ENCODE measurements around the gene DPEP1.
A peak's percentile ranks its signal among the peaks of the same experiment; 100 is the strongest.

DPEP1 gene

DNA sequence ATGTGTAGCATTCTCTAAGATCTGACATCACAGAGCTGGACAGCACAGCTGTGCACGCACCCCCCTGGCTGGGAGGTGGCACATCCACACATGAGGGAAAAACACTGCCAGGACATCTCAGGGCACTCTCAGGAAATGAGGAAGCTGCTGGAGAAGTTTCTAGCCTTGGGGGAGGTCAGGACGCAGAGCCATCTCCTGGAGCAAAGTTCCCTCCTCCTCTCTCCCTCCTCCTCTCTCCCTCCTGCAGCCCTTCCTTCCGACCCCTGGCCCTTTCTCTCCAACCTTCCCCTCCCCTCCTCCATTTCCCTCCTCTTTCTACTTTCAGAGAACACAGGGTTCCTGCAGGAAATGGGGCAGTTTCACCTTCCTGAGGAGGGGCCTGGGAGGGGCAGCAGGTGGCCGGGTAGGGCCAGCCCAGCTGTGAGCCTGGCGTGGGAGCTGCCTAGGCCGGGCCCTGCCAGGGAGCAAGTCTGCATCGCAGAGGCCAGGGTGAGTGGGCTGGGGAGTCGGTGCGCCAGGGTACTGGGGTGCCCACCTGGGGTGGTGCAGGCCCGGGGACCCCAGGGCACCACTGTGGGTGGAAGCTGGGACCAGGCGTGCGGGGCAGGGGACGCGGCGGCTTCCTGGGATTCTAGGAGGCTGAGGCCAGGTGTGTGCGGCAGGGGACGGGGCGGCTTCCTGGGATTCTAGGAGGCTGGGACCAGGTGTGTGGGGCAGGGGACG lies at the start of gene DPEP1:
Gene DPEP1 (plus strand): TSS at position 412 of the 723 bp plus-strand sequence. CDS start 16,769 bp downstream, outside the sequence.
- Histone ChIP-seq H3K4me1 (ENCODE audit: insufficient read depth, low read length, severe bottlenecking) (peaks cover 7% of the 10 kb centered on the region), H3K27ac (ENCODE audit: low read depth, low read length, poor library complexity, severe bottlenecking) (no peak within 1 kb of the TSS), H3F3A (ENCODE audit: insufficient read depth, low read length) (no peaks in the 10 kb centered on the region), H3K27me3 (ENCODE audit: insufficient read depth, low read length) (peaks cover 4% of the 10 kb centered on the region; the same call in 1 of the 2 replicates), H3K4me2 (ENCODE audit: low read length) (no peak within 1 kb of the TSS), H4K20me1 (ENCODE audit: insufficient read depth, low read length) (no peaks in the 10 kb centered on the region), H3K36me3 (ENCODE audit: insufficient read depth, low read length) (no peaks in the 10 kb centered on the region), H3K4me3 (ENCODE audit: low read depth, low read length, poor library complexity, severe bottlenecking) (no peak within 1 kb of the TSS), H3K9ac (ENCODE audit: low read length) (no peak within 1 kb of the TSS), H2AFZ (ENCODE audit: low read length) (no peak within 1 kb of the TSS), H3K9me2 (ENCODE audit: low read depth, low read length) (no peaks in the 10 kb centered on the region), H3K9me3 (ENCODE audit: low read length) (no peaks in the 10 kb centered on the region), H3K79me2 (ENCODE audit: insufficient read depth, low read length) (no peaks in the 10 kb centered on the region)
- TF ChIP-seq CTCF (IDR thresholded peaks at IDR 0.05; ENCODE audit: low read length) (no peak), EZH2 (IDR thresholded peaks at IDR 0.05; ENCODE audit: borderline replicate concordance, low read length) (no peak)

DNA sequence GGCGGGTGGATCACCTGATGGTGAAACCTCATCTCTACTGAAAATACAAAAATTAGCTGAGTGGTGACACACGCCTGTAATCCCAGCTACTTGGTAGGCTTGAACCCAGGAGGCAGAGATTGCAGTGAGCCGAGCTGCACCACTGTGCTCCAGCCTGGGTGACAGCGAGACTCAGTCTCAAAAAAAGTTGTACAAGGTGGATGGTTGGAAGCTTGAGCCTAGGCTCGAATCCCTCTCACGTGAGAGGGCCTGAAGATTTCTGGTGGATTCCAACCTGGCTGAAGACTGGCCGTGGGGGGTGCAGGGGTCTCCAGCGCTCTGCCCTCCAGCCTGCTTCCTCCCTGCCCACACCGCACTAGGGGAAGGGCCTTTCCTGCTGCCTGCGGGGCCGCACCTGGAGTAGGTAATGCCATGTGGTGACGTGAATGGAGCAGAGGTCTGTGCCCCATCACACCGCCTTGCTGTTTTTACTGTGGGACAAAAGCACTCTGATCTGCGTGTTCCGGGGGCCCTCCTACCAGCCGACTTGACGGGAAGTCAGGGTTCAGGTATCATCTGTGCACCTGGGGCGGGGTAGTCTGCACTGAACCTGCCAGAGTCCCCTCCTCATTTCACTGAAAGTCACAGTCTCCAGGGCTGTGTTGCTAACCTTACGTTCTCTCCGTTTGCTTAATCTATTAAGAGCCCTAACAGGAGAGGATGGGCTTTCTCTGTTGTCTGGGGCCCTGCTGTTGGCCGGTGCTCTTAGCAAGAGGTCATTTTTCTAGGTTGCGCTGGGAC lies 48.8 kb upstream of the DPEP1 start:
- Histone ChIP-seq H3K9me3 (ENCODE audit: low read length) (no peaks in the 10 kb centered on the region), H2AFZ (ENCODE audit: low read length) (no peak overlapping the region), H3F3A (ENCODE audit: insufficient read depth, low read length) (peaks cover 31% of the 10 kb centered on the region), H4K20me1 (ENCODE audit: insufficient read depth, low read length) (no peaks in the 10 kb centered on the region), H3K9ac (ENCODE audit: low read length) (no peak overlapping the region; the same call in 1 of the 2 replicates), H3K4me2 (ENCODE audit: low read length) (peak overlapping the region; percentile 92), H3K79me2 (ENCODE audit: insufficient read depth, low read length) (peaks cover 4% of the 10 kb centered on the region; the same call in 1 of the 2 replicates), H3K4me3 (ENCODE audit: low read depth, low read length, poor library complexity, severe bottlenecking) (peak overlapping the region; percentile 99), H3K4me1 (ENCODE audit: insufficient read depth, low read length, severe bottlenecking) (peaks cover 49% of the 10 kb centered on the region), H3K9me2 (ENCODE audit: low read depth, low read length) (no peaks in the 10 kb centered on the region), H3K27me3 (ENCODE audit: insufficient read depth, low read length) (peaks cover 4% of the 10 kb centered on the region; the same call in 1 of the 2 replicates), H3K36me3 (ENCODE audit: insufficient read depth, low read length) (peaks cover 43% of the 10 kb centered on the region), H3K27ac (ENCODE audit: low read depth, low read length, poor library complexity, severe bottlenecking) (no peak overlapping the region)
- TF ChIP-seq CTCF (IDR thresholded peaks at IDR 0.05; ENCODE audit: low read length) (no peak), EZH2 (IDR thresholded peaks at IDR 0.05; ENCODE audit: borderline replicate concordance, low read length) (no peak)

- Histone ChIP-seq H3F3A (ENCODE audit: insufficient read depth, low read length) (peaks cover 31% of the 10 kb centered on the region), H3K27me3 (ENCODE audit: insufficient read depth, low read length) (peaks cover 4% of the 10 kb centered on the region; the same call in 1 of the 2 replicates), H3K9me3 (ENCODE audit: low read length) (no peaks in the 10 kb centered on the region), H3K27ac (ENCODE audit: low read depth, low read length, poor library complexity, severe bottlenecking) (no peak overlapping the region), H3K4me3 (ENCODE audit: low read depth, low read length, poor library complexity, severe bottlenecking) (peak overlapping the region; percentile 8), H3K79me2 (ENCODE audit: insufficient read depth, low read length) (peaks cover 4% of the 10 kb centered on the region; the same call in 1 of the 2 replicates), H3K9me2 (ENCODE audit: low read depth, low read length) (no peaks in the 10 kb centered on the region), H3K4me1 (ENCODE audit: insufficient read depth, low read length, severe bottlenecking) (peaks cover 47% of the 10 kb centered on the region), H2AFZ (ENCODE audit: low read length) (no peak overlapping the region), H3K4me2 (ENCODE audit: low read length) (peak overlapping the region; percentile 92), H4K20me1 (ENCODE audit: insufficient read depth, low read length) (no peaks in the 10 kb centered on the region), H3K9ac (ENCODE audit: low read length) (no peak overlapping the region), H3K36me3 (ENCODE audit: insufficient read depth, low read length) (peaks cover 43% of the 10 kb centered on the region)
- TF ChIP-seq CTCF (IDR thresholded peaks at IDR 0.05; ENCODE audit: low read length) (no peak), EZH2 (IDR thresholded peaks at IDR 0.05; ENCODE audit: borderline replicate concordance, low read length) (no peak)
Observed at GRCh38 chr16:89565256-89565505, 48.3 kb upstream of the DPEP1 start.
